ACHN (cell line): ENCODE results near the gene GDNF.
"Not testable (repeated sequence)": the region's sequence is repeated elsewhere in the genome, so short reads cannot be mapped to it uniquely, and the experiment has no call there.

Experiments
- DNase-seq: peaks from one replicate; pipeline ENCODE4 v3.0.0-alpha.2; 2015
- in situ Hi-C: cut with HindIII; loops from 2 replicates; pipeline ENCODE4 v1.10.0; 2017; ENCODE audit warnings: low sequenced_read_pairs, low pct_ligation_motif_present, low pct_unique_long_range_greater_than_20kb

The GDNF gene, protein sequence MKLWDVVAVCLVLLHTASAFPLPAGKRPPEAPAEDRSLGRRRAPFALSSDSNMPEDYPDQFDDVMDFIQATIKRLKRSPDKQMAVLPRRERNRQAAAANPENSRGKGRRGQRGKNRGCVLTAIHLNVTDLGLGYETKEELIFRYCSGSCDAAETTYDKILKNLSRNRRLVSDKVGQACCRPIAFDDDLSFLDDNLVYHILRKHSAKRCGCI

DNA sequence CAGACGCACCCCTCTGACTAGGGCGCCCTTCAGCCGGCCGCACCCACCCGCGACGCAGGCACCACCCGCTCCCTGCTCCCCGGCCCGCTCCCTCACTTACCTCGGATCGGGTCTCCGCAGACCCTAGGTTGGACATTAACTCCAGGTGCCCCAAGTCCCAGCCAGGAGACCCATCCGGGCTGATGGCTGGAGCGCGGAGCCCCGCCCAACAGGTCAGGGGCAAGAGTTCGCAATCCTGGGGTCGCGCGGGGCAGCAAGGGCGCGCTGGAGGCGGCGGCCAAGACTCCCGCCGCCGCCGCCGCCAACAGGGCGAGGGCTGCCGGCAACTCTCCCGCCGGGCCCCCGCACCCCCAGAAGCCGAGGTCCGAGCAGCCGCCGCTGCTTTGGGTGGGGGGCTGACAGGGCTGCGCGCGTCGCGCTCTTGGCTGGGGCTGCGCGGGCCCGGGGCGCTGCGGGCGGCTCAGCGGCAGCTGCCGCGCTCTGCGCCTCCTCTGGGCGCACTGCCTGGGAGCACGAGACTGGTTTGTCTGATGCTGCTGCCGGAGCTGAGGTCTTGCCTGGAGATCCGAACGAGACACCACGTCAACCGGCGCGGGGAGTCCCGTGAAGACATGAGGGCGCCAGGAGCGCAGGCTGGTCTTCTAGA lies at the start of gene GDNF:
GDNF (minus strand) TSS at position 635 of the 646 bp plus-strand sequence. CDS start 5,245 bp downstream, outside the sequence.
- in situ Hi-C loops: no loop called here

DNA sequence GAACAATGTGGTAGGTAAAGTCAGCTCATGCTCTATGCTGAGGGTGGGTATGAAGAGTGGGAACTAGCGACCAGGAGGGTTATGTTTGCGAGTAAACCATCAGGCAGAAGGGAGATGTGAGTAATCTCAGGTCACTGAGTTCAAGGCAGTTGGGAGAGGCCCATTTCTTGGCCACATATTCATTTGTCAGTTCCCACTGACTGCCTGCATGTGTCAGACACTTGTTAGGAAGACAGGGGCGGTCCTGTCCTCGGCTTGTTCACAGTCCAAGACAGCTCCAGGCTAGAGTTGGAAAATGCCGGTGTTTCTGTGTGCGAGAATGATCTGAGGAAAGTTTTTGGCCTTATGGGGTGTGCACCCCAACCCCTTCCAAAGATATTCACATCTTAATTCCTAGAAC lies 48.6 kb upstream of the GDNF start:
- DNase-seq: no peak

More for the DNA sequence above, at the start of gene GDNF:
- peak; percentile 47 for DNase-seq

DNA sequence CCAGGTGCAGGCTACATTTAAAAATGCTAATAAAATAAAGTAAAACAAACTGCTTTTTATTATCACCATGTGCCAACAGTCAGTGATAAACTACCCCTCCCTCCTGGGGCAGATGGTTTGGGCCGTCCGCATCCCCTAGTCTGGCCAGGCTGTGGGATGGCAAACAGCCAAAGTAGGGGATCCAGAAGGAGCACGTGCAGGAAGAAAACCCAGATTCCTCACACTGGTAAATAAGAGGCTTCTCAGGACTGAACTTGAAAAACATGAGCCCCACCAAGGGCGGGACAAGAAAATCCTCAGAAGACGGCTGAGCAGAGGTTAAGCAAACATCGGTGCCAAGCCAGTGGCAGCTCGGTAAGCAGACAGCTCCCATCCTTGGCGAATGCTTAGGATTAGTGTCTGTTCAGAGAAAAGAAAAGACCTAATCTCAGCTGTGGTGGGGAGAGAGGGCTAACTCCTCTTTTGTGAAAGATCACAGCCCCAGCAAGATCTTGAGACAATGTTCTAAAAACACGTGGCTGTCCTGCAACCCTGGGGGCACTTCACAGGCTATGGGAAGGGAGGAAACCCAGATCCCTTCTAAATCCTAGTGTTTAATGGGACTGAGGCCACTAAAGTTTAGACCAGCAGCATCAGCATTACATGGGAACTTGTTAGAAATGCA lies 46.5 kb upstream of the GDNF start:
- DNase-seq: no peak
- in situ Hi-C loops: no loop called here

More for the DNA sequence above, 48.6 kb upstream of the GDNF start:
- in situ Hi-C loops: no loop called here

DNA sequence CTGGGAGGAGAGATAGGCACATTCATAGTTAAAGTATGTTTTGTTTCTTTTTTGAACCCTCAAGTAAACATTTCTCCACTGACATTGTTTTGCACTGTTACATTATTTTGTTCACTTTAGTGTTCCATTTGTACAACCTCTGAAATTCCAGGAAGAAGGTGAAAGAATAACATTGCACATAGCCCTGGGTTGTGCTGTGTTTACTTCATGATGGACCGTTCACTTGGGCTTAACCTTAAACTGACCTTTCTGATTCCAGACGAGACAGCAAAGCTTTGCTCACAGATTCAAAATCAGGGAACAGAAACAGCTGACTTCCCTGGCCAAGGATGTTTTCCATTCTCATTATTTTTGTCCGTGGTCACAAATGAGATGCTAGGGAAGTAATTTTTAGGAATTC lies 42.8 kb upstream of the GDNF start:
- no peak for DNase-seq
- in situ Hi-C loops: no loop called here

DNA sequence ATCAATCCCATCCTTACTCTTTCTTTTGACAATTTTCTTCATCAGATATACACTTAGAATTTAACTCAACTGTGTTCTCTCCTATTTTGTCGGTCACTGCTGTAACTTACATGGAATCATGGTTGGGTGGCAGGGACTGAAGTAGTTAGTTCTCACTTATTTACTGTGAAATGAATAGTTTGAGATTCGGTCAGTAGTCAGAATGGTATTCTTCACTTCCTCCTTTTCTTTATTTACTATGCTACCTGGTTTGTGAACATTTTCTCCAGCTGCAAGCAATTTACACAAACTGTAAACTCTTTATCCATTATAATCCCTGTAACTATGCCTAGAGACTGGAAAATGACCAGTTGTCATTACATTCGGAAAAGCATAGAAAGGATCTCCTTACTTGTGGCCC lies 41.5 kb upstream of the GDNF start:
- in situ Hi-C loops: no loop called here

DNA sequence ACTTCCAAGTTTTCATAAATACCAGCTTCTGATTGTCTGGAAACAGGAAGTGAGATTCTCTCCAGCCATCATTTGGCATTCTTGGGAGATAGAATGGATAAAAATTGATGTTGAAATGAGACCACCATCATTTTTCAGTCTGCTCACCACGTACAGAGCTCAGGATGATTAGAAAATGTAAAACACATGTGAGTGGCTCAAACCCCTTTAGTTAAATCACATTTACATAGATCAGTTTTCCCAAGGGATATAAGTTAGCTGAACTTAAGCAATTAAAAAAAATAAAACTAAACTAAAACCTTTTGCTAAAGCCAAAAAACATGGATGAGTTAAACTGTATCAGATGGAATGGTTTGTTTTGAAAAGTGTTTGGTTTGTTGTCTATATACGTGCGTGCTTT lies 37.1 kb upstream of the GDNF start:
- in situ Hi-C loops: no loop called here
- no peak for DNase-seq

More for the DNA sequence above, 41.5 kb upstream of the GDNF start:
- DNase-seq: no peak

DNA sequence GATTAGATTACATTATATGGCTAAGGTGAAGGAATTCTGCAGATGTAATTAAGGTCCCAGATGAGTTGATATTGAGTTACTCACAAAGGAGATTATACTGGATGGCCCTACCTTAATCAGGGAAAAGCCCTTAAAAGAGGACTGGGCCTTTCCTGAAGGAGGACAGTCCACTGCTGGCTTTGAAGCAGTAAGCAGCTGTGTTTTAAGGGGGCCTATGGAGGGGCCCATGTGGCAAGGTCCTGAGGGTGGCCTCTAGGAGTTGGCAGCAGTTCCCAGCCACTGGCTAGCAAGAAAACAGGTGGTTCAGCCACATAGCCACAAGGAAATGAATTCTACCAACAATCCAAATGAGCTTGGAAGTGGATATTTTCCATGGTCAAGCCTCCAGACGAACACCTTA lies 36.4 kb upstream of the GDNF start:
- in situ Hi-C loops: no loop called here
- DNase-seq: no peak

DNA sequence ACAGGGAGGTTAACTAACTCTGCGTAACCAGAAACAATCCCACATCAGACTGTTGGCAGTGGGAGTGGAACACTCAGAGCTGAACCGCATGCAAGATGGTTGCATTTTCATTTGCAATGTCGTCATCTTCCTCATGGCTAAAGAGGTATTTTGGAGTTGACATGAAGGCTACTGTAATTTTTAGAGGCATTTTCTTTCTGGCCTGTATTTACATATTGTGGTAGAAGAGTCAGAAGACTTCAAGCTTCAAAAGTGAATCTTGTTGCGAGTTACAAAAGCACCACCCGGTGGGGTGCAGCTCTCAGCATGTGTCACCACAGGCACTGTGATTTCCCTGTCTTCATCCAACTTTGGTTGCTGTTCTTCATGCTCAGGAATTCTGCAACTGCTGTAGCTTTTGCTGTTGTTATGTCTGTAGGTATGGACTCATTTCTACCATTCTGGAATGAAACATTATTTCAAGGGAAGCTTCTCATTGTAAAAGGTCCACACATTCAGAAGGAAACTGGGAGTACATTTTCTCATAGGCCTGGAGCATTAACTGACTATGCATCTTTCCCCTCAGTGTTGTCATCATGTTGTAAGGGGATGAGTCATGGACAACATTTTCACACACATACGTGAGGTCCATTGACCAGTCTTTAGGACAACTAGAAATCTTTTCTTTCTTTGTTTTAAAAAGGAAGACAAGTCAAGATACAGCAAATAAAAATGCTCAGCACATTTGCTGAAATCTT lies 35.4 kb upstream of the GDNF start:
- DNase-seq: no peak
- in situ Hi-C loops: no loop called here

DNA sequence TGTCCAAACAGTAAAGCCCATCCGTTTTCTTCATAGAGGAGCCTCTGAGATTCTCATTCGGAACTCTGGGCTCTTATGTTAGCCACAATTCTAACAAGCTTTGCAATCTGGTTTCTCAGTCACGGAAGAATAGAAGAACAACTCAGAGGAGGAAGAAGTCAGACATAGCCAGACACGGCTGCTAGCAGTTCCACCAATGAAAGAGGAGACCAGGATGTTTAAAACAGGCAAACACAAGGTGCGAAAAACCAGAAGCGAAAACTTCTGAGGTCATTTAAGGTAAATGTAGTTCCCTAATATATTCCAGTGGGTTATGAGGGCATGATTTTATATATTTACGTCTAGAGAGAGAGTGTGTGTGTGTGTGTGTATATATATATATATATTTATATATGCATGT lies 34.1 kb upstream of the GDNF start:
- in situ Hi-C loops: no loop called here
- DNase-seq: no peak

DNA sequence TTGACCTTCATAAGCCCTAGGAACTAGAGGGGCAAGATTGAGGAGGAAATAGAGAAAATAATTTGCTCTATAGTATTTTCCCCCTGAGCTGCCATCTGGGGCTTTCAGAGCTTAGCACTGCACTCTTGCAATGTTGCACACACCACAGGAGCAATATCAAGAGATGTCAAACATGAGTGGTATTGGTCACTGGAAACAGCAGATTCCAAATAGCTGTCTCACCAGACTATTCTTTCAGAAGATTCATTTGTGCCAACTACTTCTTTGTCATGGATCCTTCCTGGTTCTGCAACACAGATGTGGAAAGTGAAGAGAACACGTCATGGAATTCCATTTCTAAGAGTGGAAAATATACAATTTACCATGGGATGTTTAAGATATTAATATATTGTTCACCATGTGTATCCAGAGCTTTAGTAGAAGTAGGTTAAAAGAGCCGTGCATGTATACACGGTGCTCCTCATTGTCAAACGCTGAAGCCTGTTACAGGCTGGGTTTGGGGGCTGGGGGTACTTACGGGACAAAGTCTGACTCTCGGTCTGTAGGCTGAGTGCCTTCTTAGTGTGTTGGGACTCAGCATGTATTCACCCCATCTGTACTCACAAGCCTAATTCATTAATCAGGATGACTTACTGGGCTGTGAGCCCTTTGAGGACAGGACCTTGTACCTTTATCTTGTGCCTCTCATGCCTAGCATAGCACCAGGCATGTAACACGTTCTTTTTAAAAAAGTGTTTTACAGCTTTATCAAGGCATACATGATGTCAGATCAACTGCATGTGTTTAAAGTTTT lies 31.4 kb upstream of the GDNF start:
- no peak for DNase-seq
- in situ Hi-C loops: no loop called here

DNA sequence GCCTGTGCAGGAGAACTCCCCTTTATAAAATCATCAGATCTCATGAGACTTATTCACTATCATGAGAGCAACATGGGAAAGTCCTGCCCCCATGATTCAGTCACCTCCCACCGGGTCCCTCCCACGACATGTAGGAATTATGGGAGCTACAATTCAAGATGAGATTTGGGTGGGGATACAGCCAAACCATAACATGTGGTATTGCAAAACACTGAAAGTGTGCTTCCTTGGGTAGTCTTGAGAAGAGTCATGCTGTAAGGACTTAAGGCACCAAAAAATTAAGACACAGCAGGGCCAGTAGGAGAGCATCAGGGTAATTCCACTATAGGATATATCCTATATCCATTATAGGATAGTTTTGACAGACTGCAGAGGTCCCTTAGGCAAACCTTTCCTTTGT lies 29.4 kb upstream of the GDNF start:
- in situ Hi-C loops: no loop called here

DNA sequence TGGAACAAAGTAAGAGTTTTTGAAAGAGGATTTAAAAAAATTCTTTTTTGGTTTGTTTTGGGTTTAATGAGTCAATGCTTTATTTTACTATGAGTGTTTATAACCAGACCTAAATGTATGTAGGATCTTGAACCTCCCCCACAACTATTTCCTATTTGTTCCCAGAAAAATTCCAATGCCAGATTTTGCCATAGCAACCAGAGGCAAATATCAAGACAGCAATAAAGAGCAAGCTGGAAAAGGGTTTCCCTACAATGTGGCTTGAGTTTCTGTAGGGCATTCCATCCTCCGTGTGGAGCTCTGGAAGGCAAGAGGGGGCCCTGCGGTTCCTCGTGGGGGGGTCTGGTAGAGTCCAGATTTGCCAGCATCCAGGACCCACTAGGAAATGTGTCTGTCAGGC lies 27.8 kb upstream of the GDNF start:
- DNase-seq: no peak
- in situ Hi-C loops: no loop called here

More for the DNA sequence above, 29.4 kb upstream of the GDNF start:
- DNase-seq: no peak

DNA sequence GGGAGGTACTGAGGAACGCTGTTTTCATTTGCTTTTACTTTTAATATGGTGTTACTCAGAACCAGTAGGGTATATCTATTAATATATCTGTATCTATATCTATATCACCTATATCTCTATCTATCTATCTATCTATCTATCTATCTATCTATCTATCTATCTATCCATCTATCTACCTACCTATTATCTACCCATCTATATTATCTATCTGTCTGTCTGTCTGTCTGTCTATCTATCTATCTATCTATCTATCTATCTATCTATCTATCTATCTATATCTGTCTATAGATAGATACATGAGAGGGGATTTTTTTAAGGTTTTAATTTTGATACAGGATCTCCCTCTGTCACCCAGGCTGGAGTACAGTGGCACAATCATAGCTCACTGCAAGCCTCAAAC lies 23.1 kb upstream of the GDNF start:
- DNase-seq, in situ Hi-C loops: not testable (repeated sequence)

DNA sequence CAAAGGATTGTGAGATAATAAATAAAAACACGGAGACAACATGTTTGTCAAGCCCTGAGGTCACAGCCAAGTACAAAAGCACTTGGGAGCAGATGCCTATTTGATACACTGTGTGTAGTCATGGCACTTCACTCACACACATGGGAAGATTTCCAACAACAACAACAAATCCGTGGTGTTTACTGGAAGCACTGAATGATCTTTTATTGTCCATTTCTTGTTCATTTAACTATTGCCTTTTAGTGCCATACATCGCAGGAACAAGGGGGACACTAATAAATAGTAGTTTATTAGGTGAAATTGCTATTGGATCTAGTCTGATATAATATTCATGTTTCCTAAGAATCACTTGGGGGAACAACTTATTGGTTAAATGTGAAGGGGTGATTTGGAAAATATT lies 20.4 kb upstream of the GDNF start:
- in situ Hi-C loops: no loop called here
- DNase-seq: no peak

DNA sequence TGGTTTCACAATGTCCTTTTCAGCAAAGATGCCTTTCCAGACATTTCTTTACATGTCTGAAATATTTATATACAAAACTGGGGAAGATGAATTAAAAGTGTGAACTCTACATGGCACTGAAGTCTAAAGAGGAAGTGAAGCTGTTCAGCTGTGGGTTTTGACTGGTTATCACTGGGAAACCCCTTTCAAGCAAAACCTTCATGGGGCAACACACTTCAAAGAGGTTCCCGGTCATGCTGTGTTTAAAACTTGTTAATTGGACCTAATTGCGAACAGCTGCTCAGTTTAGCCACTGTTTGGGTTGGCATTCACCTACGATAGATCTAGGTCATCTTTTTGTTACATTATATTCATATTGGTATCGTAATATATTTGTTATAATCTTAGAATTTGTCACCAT lies 20.0 kb upstream of the GDNF start:
- in situ Hi-C loops: no loop called here

DNA sequence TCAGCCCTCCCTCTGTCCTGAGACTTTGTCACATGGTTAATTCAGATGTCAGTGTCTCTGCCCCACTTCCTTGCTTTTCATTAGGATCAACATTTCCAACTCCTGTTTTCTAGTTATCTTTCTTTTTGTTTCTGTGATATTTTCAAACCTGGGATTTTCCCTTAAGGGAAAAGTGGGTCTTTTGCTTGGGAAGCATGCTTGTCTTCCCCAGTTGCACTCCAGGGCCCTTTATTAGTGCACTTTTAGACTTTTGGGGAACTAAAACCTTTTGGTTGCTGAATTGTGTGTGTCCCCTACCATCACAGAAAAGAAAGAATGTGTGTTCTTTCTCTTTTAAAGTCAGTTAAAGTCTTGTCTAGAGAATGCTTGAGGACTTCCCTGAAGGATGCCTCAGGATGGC lies 18.4 kb upstream of the GDNF start:
- in situ Hi-C loops: no loop called here
- DNase-seq: no peak

More for the DNA sequence above, 20.0 kb upstream of the GDNF start:
- no peak for DNase-seq

DNA sequence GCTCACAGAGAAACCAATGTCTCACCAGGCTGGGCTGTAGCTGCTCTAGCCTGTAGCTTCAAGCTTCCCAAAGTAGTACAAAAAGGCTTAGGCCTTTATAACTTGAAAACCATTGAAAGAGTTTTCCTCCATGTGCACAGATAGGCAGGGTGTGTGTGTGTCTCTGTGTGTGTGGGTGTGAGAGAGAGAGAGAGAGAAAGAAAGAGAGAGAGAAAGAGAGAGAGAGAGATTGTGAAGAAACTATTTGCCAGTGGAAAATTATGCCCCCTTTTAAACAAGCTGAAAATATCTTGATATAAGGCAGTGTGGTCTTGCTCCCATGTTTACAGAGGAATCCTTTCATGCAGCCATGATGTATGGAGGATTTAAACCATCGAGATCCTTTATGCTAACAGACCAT lies 17.9 kb upstream of the GDNF start:
- DNase-seq: no peak
- in situ Hi-C loops: no loop called here

DNA sequence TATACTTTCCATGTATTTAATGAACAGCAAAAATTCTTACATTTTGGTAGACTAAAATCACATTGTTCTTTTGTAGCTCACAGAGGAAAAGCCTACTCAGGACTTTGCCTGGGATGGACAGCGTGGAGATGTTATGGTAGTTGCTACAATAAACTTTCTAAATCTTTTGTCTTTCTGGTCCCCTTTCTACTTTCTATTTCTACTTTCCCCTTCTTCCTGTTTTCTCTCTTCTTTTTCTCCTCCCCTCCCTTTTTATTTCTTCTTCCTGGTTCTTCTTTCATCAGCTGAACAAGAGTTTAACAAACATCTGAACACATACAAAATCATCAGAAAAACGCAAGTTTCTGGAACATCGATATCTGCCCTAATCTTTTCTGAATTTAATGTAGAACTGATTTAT lies 15.6 kb upstream of the GDNF start:
- no peak for DNase-seq
- in situ Hi-C loops: no loop called here

DNA sequence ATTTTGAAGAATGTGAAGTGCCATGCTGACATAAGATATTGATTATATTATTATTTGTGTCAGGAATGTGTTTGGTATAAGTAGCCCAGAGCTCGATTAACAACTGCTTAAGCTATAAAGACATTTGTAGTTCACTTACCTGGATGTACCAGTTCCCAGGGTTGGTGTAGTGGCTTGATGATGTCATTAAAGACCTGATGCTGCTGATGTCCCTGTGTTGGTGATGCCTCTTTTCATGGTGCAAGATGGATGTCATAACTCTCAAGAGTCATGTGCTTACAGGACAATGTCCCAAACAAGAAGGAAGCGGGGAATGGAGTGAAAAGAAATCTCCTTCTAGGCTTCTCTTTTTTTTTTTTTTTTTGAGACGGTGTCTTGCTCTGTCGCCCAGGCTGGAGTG lies 11.5 kb upstream of the GDNF start:
- no peak for DNase-seq
- in situ Hi-C loops: no loop called here
